Measurements from ENCODE around the gene USP3. TPM values are rescaled to one million over a fixed set of nuclear protein-coding genes. Genes with fewer than 3 reads are reported as not detected.

The USP3 gene
- total and polyA plus RNA-seq, 2 of the 4 experiments (the other 2 are of a cell fraction) = 17.3 to 52.3 TPM

DNA sequence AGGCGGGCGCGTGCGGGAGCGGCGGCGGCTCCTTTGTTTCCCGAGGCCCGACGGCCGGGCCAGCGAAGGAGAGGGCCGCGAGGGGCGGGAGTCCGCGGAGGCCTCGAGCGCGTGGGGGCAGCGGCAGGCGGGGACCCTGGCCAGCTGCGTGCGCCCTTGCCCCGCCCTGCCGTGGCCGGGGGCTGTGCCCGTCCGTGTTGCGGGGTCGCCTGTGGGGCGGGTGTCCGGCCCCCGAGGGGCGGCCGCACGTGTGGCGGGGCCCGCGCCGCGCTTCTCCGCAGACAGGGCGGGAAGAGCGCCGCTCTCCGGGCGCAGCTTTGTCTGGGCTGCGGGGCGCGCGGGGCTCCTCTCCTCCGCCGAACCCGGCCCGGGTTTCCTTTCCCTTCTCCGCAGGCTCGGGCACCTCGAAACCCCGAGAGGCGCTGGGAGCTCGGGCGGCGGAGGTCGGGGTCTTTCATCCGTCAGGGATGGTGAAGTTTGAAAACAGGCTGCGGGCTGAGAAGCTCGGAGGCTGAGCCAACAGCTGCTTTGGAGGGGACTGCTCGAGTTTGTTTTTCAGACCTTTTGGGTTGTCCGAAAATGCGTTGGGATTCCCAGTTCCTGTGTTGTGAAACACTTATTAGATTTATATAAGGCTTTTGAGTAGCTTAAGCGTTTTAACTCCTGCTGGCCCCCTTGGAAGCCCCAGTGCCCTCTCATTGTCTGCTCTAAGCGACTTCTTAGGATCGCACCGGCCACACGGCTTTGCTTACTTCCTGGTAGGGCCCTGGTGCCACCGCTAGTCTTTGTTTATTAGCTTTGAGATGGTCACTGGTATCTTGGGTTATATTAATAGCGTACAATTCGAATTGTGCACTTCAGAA is 817 bp downstream of the USP3 start (continued):
- TF ChIP-seq CTCF (conservative IDR thresholded peaks at IDR 0.05; ENCODE audit: low read depth, low read length) (peak; percentile 13; the same call in 1 of the 2 replicates), POLR2A (IDR thresholded peaks at IDR 0.05; ENCODE audit: low read depth, low read length) (no peak)
- TF ChIP-seq, protein P1, sequence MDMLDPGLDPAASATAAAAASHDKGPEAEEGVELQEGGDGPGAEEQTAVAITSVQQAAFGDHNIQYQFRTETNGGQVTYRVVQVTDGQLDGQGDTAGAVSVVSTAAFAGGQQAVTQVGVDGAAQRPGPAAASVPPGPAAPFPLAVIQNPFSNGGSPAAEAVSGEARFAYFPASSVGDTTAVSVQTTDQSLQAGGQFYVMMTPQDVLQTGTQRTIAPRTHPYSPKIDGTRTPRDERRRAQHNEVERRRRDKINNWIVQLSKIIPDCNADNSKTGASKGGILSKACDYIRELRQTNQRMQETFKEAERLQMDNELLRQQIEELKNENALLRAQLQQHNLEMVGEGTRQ (IDR thresholded peaks at IDR 0.05; ENCODE audit: low read depth, low read length) = no peak
